DOHH2 (cell line): ENCODE measurements around the gene TACR2.
A peak's percentile ranks its signal among the peaks of the same experiment; 100 is the strongest.

Experiments
- CTCF ChIP-seq: fragments of 200-600 bp; sonication (generic); IDR thresholded peaks from one replicate; pipeline ENCODE4 v1.5.1; 2014; ENCODE audit warnings: antibody characterized with exemption, mild to moderate bottlenecking, low read depth, low read length; ENCODE audit not compliant: poor library complexity, severe bottlenecking
- EZH2phosphoT487 ChIP-seq: fragments of 200-600 bp; sonication (generic); IDR thresholded peaks from 2 replicates; pipeline ENCODE4 v1.6.1; 2017; ENCODE audit warnings: borderline replicate concordance, mild to moderate bottlenecking, antibody characterized with exemption, low read length, moderate library complexity, mixed read lengths

- TF ChIP-seq CTCF: peak; percentile 74
- TF ChIP-seq EZH2phosphoT487: no peak
Observed at GRCh38 chr10:69413221-69413865, 3.4 kb downstream of the TACR2 start.
